GM18502 (cell line): ENCODE measurements around the gene ADI1.
"Not testable (repeated sequence)": the region's sequence is repeated elsewhere in the genome, so short reads cannot be mapped to it uniquely, and the experiment has no call there.

Source experiments
- ATAC-seq: cut with Tn5 transposase; IDR thresholded peaks from one replicate; pipeline ENCODE4 v1.9.1; 2021; ENCODE audit warnings: mild to moderate bottlenecking; ENCODE audit not compliant: unreplicated experiment, poor library complexity

The ADI1 gene

DNA sequence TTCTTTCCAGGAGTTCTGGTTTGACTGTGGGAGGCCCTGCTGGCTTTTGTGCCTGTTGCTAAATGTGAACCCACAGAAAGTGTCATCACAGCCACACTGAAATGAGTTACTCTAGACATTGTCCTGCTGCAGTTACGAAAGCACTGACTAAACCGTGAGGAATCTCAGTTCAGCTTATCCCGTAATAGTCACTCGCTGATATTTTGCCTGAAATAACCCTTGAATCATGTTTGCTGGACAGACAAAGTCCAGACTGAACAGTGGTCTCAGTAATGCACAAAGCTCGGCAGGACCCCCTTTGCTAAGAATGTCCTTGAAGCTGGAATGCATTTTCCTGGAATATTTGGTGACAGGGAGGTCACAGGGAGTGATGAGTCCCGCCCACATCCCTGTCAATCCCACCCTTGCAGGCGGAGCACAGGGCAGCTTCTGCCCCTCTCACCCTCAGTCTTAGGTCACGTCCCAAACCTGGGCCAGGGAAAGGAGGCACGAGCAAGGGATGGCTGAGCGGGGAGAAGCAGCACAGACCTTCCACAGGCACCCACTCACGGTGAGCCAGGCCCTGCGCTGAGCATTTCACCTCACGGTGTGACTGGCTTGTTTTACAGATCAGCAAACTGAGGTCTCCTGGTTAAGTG, 53.4 kb downstream of the ADI1 start:
- ATAC-seq, result no peak

DNA sequence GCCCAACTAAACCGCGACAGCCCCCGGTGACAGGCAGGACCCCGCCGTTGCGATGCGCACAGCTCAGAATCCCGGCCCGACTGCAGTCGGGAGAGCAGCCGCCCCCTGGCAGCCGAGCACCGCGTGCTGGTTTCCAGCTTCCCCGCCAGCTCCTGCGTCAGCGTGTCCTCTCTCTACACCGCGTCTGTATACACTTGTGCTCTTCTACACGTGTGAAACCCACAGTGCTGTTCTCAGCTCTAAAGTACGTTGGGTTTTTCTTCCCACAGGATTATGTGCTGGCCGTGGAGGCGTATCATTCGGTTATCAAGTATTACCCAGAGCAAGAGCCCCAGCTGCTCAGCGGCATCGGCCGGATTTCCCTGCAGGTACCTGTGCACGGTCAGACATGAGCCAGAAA, 54.0 kb downstream of the ADI1 start:
- no peak for ATAC-seq

DNA sequence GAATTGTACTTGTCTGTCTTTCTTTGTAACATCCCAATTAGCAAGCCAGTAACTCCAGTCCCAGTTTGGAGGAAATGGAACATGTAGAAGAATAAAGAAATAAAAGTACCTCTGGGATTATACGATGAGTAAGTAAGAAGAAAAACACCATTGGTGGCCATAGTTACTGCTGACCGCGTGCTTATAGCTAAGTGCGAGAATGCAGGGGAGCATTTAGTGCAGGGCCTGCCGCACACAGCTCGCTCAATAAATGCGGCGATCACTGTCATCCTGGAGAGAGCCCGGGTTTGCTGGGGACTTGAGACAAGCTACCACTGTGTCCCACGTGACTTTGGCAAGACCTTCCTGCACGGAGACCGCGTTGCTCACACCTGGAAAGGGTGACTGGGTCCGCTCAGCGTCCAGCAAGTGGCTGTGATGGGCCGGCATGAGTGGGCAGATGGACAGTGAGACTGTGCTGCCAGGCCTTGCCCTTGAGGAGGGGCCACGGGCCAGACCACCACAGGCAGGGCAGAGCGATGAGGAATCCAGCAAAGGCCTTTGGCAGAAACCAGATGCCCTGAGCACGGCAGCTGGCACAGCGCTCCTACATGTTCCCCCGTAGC, 54.8 kb downstream of the ADI1 start:
- no peak for ATAC-seq

- ATAC-seq, result no peak
These were observed 55.4 kb downstream of the ADI1 start for GRCh38 chr2:3463944-3464343.

- ATAC-seq, result no peak
These were observed 56.0 kb downstream of the ADI1 start for GRCh38 chr2:3463186-3463835.

- peak; percentile 9 for ATAC-seq
These were observed 56.7 kb downstream of the ADI1 start for GRCh38 chr2:3462493-3463104.

GRCh38 chr2:3461801-3462492, 57.4 kb downstream of the ADI1 start:
- peak; percentile 78 for ATAC-seq

DNA sequence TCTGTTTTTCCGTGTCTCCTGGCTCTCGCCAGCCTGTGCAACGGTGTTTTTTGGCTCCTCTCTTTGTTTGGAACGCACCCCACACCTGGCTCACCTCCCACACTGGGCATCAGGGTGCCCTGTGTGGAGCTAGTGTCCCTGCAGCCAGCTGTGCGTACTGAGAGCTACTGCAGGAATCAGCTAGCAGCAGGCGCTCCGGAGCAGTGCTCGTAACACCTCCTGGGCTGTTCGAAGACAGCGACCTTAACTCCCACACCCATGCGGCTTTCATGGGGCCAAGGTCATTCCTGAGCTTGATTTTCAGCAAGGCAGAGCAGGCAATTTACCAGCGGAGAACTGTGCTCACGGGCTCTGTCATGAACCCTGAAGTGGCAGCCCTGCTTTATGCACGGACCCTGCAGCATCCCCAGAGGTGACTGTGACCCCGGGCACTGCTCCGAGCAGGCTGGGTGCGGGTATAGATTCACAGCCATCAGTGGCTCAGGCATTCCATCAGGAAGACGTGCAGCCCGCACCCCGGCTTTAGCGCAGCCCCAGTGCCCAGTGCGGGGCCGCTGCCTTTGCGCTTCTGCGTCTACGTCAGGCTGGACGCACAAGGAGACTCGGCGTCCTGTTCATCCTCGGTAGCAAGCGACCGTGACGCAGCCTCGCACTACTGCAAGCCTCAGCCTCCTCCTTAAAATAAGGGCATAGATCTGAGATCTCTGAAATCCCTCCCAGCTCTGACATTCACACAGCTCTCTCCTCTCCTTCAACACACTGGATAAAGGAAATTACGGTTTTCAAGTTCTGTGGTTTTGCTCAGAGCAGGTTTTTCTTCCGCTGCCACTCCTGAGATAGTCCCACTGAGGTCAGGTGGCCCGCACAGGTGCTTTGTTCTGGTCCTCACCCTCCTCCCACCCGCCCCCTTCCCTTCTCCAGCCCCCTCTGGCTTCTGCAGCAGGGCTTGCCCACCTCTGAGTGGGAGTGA, 58.2 kb downstream of the ADI1 start:
- ATAC-seq, result no peak

DNA sequence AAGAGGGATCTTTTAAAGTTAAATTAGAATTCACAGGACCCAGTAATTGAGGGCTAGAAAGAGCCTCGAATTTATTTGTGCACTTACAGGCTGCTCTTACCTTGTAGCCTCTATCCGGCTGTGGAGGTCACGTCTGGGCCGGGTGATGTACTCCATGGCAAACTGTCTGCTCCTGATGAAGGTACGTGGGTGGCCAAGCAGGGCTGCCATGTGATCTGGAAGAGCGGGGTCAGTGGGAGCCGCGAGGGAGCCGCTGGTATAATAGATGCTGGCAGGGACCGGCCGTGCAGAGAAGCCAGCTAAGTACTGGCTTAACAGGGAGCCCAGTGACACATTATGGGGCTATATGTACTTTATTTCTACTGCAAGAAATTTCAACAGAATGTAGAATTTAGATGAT, 59.2 kb downstream of the ADI1 start:
- no peak for ATAC-seq

DNA sequence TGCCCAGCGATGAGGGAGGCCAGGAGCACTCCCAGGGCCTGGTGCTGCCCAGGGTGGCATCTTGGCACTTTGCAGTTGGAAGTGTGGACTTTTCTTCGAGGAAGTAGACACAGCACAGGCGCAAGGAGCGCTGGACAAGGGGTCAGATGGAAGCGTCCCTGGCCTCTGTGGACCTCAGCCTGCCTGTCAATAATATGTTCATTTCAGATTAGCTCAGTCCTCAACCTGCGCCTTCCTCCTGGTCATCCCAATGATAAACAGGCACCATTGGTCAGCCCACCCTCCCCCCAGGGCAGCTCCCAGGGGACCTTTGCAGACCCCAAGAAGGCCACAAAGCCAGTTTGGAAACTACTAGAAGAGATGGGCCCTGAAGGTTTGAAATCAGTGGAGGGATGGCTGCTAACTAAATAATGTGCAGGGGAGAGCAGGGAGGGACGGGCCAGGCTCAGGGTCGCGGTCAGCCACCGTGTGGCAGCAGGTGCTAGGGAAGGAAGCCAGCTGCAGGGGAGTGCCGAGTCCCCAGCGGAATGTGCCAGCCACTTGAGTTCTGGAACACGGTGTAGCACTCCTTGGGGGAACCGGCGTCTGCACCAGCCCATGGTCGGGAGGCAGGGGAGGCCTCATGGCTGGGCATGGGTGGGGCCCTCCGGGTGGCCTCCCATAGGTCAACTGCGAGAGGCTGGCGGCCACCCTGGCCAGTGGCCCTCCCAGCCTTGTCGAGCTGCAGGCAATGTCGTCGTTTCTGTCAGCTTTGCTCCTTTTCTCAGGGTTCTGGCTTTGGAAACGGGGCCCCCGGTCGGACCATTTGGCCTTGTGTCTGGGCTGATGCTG, 59.9 kb downstream of the ADI1 start:
- no peak for ATAC-seq

- no peak for ATAC-seq
These were observed 60.7 kb downstream of the ADI1 start for GRCh38 chr2:3458396-3459184.

DNA sequence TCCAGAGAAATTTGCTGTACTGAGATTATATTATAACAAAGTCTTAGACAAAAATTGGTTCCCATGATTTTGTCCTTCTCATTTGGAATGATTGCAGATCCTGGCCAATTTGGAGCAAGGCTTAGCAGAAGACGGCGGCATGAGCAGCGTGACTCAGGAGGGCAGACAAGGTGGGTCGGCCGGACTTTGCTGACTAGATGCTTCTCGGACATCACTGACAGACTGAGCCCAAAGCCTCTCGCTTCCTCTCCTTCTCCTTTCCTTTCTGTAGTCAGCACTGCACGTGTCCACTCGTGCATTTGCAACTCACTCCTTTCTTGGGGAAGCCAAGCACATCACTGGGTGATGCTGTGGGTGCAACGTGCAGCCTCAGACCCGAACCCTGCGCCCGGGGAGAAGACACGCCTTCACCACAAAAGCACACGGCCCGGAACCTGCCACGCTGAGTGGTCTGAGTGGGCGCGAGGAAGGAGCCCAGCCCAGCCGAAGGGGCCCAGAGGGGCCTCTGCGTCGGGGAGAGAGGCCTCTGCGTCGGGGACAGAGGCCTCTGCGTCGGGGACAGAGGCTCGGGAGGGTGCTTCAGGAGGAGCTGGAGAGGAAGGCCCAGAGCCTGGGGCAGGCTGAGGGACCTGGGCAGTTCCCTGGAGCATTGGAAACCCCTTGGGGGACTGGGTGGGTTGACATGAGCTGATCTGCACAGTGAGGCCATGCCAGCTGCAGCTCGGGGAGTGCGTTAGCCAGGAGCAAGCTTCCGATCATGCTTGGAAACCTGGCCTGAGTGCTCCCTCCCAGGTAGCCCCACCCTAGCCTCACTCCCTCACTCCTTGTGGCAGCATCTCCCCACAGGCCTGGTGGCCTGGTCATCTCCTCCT, 61.6 kb downstream of the ADI1 start:
- ATAC-seq, result no peak

DNA sequence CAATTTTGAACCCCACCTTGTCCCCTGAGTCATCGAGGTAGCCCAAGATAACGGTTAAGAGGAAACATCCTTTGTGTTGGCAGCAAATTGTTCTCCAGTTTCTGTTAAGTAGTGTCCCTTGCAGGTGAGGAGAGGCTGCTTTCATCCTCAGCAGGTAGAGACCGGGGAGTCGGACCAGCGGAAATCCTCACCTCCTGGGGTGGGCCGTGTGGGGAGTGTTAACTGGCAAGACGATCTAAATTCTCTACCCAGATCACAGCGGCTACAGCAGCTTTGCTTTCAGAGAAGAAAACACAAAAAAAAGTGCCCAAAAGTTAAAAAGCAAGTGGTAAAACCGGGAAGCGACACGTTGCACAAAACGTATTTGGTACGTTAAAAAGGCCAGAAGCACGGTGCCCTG, 63.2 kb downstream of the ADI1 start:
- ATAC-seq, result no peak

DNA sequence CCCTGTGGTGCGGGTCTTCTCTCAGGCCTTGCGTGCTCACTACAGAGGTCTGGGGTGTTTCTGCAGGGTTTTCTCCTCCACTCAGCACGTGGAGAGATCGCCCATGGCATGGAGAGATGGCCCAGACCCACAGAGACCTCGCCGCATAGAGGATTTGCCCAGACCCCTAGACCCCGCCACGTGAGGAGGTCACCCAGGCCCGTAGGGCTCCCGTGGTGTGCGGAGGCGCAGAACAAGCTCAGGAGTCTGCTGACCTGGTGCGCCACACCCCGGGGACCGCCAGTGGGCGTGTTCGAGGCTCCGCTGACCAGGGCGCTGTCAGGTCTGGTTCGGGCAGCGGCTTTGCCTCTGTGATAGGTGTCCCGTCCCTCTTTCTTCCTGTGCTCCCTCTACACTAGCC, 64.5 kb downstream of the ADI1 start:
- no peak for ATAC-seq

- ATAC-seq, result not testable (repeated sequence)
These were observed 65.3 kb downstream of the ADI1 start for GRCh38 chr2:3454005-3454404.

GRCh38 chr2:3453190-3453999, 65.9 kb downstream of the ADI1 start:
- ATAC-seq, result no peak
